Erythroblast (primary cell): ENCODE results near the gene PRDM11.

Experiments used
- GATA1 ChIP-seq: IDR thresholded peaks from 2 replicates; pipeline ENCODE4 v1.6.1; 2011; ENCODE audit warnings: low read depth, mild to moderate bottlenecking, control low read depth, low read length, moderate library complexity
- POLR2A ChIP-seq: IDR thresholded peaks from 2 replicates; pipeline ENCODE4 v1.6.1; 2011; ENCODE audit warnings: mild to moderate bottlenecking, low read length

DNA sequence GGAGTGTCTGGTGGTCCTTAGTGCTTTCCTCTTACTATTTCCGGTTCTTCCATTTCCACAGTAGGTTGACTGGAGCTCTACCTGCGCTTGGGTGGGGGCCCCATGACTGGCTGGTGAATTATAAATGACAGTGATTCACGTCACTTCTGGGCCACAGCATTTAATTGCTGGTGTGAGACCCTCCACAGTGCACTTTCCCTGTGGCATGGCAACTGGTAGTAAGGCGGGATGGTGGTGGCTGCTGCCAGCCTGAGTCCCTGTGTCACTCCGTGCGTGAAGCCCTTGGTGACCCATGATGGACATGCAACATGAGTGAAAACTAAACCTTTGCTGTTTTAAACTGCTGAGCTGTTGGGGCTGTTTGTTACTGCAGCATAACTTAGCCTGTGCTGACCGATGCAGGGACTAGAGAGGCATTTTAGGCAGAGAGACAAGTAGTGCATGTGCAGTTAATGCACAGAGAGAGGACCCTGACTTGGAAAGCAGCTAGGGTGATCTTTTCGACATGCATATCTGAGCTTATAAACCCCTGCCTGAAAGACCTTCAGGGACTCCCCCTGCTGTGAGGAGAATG, 3.1 kb downstream of the PRDM11 start:
- TF ChIP-seq POLR2A: no peak
- TF ChIP-seq GATA1: no peak
